ENCODE measurements around the gene IRS1.

GRCh38 chr2:226818930-226819329 is 19.3 kb upstream of the IRS1 start:
- TF ChIP-seq CTCF (IDR thresholded peaks at IDR 0.05) (no peak), POLR2A (IDR thresholded peaks at IDR 0.05) (no peak)
